CD4-positive, alpha-beta T cell treated with Interleukin-17A for 1 hour (primary cell): ENCODE measurements around the gene IAH1.

Source experiments
- DNase-seq: peaks from one replicate; pipeline ENCODE4 v3.0.0-alpha.2; 2020

The IAH1 gene

DNA sequence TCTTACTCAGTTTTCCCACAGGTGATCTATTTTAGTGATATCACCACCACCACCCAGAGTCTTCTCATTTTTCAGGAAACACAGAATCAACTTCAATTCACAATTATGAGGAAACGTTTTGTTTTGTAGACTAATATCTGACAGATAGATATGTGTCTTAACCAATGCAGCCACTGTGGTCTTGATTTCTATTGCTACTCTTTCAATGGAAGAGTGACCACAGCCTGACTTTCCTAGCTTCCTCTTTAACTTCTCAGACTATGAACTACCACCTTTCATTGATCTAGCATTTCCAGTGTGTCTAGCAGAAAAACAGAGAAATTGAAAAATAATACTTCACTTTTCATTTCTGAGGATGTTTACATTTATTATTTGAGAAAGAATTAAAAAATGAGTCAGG lies 60.8 kb downstream of the IAH1 start:
- no peak for DNase-seq

DNA sequence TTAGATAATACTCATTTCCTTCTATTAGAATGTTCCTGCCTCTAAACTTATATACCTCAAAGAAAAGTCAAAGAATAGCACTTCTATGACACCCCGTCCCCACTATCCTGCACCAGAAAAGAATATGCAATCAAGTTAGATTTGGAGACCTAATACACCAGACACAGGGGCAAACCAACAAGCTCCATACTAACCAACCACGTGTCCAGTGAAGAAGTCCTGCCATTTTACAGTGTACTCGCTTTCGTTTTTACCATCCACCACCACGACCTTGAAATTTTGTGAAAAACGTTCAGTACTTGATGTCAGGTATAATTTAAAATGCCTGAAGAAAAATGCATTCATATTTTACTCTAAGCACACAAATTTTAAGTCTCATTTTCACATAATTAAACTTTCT lies 62.2 kb downstream of the IAH1 start:
- no peak for DNase-seq

DNA sequence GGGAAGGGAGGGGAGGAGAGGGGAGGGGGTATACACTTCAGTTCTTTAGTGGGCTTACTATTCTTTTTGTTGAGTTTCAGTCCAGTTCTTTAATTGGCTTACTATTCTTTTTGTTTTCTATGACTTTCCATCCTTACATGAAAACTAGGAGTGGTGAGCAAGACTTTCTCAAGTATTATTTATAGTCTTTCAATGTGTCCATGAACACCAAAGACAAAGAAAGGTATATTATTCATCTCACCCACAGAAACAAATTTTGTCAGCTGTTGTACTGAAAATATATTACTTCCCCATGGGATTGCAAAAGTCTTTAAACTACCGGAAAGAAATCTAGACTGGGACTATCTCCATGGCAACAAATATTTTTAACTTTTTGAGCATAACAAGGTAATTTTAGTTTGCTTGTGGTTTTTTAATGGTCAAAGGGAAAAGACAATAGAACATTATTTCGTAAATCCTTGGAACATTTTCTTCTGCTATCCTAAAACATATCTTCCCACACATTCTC lies 63.7 kb downstream of the IAH1 start:
- DNase-seq, result peak; percentile 26
